Lower lobe of right lung (tissue), 2 donors: Measurements from ENCODE around the gene BACH2. TPM values are rescaled to one million over a fixed set of nuclear protein-coding genes. Genes with fewer than 3 reads are reported as not detected.
A peak's percentile ranks its signal among the peaks of the same experiment; 100 is the strongest.

ENCODE experiments used
- ATAC-seq, 2 donors: fragments of 200-7000 bp; cut with Tn5 transposase; one replicate each; pipeline ENCODE4 v1.9.1; 2020 to 2022; ENCODE audit warnings: mild to moderate bottlenecking in 2 of 2, moderate library complexity in 2 of 2
- DNase-seq: peaks from one replicate; pipeline ENCODE4 v3.0.0-alpha.2; 2020
- H3K27ac ChIP-seq: fragments of 200-600 bp; one replicate; pipeline ENCODE4 v1.8.0; 2022
- H3K27me3 ChIP-seq: fragments of 200-600 bp; one replicate; pipeline ENCODE4 v1.8.0; 2022; ENCODE audit warnings: low read depth
- H3K36me3 ChIP-seq: fragments of 200-600 bp; one replicate; pipeline ENCODE4 v1.8.0; 2022; ENCODE audit warnings: mild to moderate bottlenecking
- H3K4me1 ChIP-seq: fragments of 200-600 bp; one replicate; pipeline ENCODE4 v1.8.0; 2022
- H3K4me3 ChIP-seq: fragments of 200-600 bp; one replicate; pipeline ENCODE4 v1.8.0; 2022; ENCODE audit warnings: mild to moderate bottlenecking
- H3K9me3 ChIP-seq: fragments of 200-600 bp; one replicate; pipeline ENCODE4 v1.8.0; 2022
- intact Hi-C: fragments of 100-400 bp; cut with DNase I; formaldehyde crosslinking; loops from one replicate; pipeline ENCODE4 v1.11.0; 2022
- total RNA-seq: library from RNA; stranded (reverse); fragmentation: NEBNext Ultra II Directional; extraction: Animal tissue kit (Norgen Biotek cat#: 25700); gene quantifications from one replicate; pipeline ENCODE4 v1.2.1, GENCODE V29; 2021
- TF ChIP-seq, protein P1 (sequence below): fragments of 200-600 bp; IDR thresholded peaks from one replicate; pipeline ENCODE4 v1.8.0; 2022; ENCODE audit warnings: antibody characterized with exemption, mild to moderate bottlenecking
- donor health status: DM: no; HTN: yes; CAD: no; lungs with severe emphysema.

The BACH2 gene
- total RNA-seq, 1 donor from 2014 or later = 6.3 TPM

DNA sequence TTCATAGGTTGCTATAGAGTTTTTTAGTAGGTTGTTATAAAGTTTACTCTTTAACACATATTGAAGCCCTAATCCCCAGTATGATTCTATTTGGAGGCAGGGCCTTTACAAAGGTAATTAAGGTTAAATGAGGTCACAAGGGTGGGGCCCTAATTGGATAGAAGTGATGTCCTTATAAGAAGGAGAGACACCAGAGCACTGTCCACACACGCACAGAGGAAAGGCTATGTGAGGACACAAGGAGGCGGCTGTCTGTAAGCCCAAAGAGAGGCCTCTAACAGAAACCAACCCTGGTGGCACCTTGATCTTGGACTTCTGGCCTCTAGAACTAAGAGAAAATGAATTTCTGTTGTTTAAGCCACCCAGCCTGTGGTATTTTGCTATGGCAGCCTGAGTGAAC is 303.8 kb downstream of the BACH2 start:
- Histone ChIP-seq H3K36me3 (no peaks in the 10 kb centered on the region), H3K4me1 (peaks cover 3% of the 10 kb centered on the region), H3K27me3 (no peaks in the 10 kb centered on the region), H3K9me3 (no peaks in the 10 kb centered on the region), H3K27ac (no peak overlapping the region), H3K4me3 (no peak overlapping the region)
- ATAC-seq (no peak), DNase-seq (no peak)
- TF ChIP-seq, protein P1, sequence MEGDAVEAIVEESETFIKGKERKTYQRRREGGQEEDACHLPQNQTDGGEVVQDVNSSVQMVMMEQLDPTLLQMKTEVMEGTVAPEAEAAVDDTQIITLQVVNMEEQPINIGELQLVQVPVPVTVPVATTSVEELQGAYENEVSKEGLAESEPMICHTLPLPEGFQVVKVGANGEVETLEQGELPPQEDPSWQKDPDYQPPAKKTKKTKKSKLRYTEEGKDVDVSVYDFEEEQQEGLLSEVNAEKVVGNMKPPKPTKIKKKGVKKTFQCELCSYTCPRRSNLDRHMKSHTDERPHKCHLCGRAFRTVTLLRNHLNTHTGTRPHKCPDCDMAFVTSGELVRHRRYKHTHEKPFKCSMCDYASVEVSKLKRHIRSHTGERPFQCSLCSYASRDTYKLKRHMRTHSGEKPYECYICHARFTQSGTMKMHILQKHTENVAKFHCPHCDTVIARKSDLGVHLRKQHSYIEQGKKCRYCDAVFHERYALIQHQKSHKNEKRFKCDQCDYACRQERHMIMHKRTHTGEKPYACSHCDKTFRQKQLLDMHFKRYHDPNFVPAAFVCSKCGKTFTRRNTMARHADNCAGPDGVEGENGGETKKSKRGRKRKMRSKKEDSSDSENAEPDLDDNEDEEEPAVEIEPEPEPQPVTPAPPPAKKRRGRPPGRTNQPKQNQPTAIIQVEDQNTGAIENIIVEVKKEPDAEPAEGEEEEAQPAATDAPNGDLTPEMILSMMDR = no peak
- intact Hi-C loops = no loop called here

DNA sequence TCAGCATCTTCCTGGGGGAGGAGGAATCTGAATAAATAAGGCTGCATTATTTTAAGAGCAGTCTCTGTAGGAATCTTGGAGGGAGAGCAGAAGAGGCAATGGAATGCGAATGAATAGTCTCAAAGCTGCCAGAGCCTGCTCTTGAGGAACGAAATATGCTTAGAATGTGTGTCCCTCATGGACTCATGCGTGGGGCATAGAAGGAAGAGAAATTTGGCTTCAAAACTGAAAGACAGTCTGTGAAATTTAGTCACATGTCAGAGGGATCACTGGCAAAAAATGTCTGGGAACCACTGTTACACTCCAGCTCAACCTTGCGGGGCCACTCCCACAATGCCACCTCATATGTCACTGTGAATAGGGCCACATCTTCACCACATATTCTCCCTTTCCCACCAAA is 306.9 kb downstream of the BACH2 start:
- H3K27me3 ChIP-seq = no peaks in the 10 kb centered on the region
- peaks cover 3% of the 10 kb centered on the region for H3K4me1 ChIP-seq
- intact Hi-C loops = no loop called here
- no peak overlapping the region for H3K27ac ChIP-seq
- TF ChIP-seq, protein P1 = no peak
- DNase-seq = no peak
- peak; percentile 42 to 48 for ATAC-seq
- H3K4me3 ChIP-seq = no peak overlapping the region
- H3K9me3 ChIP-seq = no peaks in the 10 kb centered on the region
- no peaks in the 10 kb centered on the region for H3K36me3 ChIP-seq

DNA sequence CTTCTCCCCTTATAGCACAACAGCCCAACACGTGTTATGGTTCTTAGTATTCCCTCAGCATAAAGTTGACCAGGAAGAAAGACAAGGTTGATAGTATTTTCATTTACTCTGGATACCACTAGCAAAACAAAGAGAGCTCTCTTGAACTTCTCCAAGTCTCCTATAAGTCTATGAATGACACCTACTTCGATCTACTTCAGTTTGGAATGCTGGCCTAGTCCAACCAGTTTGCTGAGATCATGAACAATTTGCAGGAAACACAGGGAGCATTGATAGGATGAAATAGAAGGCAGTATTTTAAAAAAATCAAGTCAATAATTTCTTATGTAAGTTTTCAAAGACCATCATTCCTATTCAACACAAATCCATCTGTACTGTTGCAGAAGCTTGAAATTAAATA is 308.8 kb downstream of the BACH2 start:
- intact Hi-C loops = no loop called here
- DNase-seq = no peak
- TF ChIP-seq, protein P1 = no peak

DNA sequence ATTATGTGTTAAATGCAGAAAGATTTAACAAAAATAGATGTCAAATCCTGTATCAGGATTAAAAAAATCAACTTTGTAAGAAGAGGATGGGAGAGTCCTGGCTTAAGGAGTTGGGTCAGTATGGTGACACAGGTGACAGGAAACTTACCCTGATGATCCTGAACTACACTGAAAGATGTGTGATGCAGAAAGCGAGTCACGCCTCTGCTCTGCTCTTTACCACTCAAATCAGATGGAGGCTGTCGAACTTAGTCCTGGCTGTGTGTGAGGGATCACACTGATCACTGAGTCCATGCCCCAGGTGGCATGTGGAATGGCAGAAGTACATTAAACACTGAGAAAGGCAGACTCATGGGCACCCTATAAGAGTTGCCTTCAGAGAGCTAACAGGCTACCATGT is 309.5 kb downstream of the BACH2 start:
- no peak overlapping the region for H3K27ac ChIP-seq

More for the DNA sequence above, 308.8 kb downstream of the BACH2 start:
- H3K4me3 ChIP-seq = no peak overlapping the region
- peaks cover 3% of the 10 kb centered on the region for H3K4me1 ChIP-seq
- no peak for ATAC-seq
- no peaks in the 10 kb centered on the region for H3K9me3 ChIP-seq
- no peaks in the 10 kb centered on the region for H3K27me3 ChIP-seq
- no peaks in the 10 kb centered on the region for H3K36me3 ChIP-seq
- no peak overlapping the region for H3K27ac ChIP-seq

DNA sequence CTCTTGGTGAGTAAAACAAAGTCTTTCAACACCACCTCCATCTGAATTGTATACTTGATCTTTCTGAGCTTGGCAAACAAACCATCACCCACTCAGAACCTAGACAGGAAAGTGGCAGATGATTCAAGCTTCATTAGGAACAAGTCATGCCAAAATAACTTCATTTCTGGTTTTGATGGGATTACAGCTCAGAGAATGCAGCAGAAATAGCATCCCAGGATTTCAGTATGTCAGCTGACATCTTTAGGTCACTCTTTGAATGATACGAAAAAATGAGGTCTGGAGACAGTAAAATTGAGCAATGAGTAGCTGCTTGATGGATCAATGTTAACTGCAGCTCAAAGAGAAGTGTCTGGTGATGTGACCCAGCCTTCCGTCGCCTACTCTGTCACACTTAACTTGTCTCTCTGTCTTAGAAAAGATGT is 310.0 kb downstream of the BACH2 start:
- H3K27me3 ChIP-seq = no peaks in the 10 kb centered on the region
- ATAC-seq = no peak
- no peak overlapping the region for H3K27ac ChIP-seq
- H3K4me1 ChIP-seq = peaks cover 3% of the 10 kb centered on the region
- no peaks in the 10 kb centered on the region for H3K36me3 ChIP-seq
- no peak overlapping the region for H3K4me3 ChIP-seq
- no peaks in the 10 kb centered on the region for H3K9me3 ChIP-seq
- intact Hi-C loops = no loop called here
- no peak for DNase-seq
- TF ChIP-seq, protein P1 = no peak

More for the DNA sequence above, 309.5 kb downstream of the BACH2 start:
- H3K4me1 ChIP-seq = peaks cover 3% of the 10 kb centered on the region
- no peaks in the 10 kb centered on the region for H3K36me3 ChIP-seq
- no peaks in the 10 kb centered on the region for H3K27me3 ChIP-seq
- DNase-seq (no peak), ATAC-seq (no peak)
- H3K9me3 ChIP-seq = no peaks in the 10 kb centered on the region
- TF ChIP-seq, protein P1 = no peak
- H3K4me3 ChIP-seq = no peak overlapping the region
- intact Hi-C loops = no loop called here
